Astrocyte of the spinal cord (primary cell): ENCODE measurements around the gene TEX44.
"Not testable (repeated sequence)": the region's sequence is repeated elsewhere in the genome, so short reads cannot be mapped to it uniquely, and the experiment has no call there.

Source experiments
- DNase-seq: peaks from one replicate; pipeline ENCODE4 v3.0.0; 2011; ENCODE audit warnings: low read depth, low spot score
- H3K4me3 ChIP-seq: 2 replicates; pipeline ENCODE4 v1.5.1; 2011; ENCODE audit warnings: low read depth, mild to moderate bottlenecking, low read length, moderate library complexity
- in situ Hi-C: cut with HindIII; loops from 2 replicates; pipeline ENCODE4 v1.10.0; 2017; ENCODE audit warnings: low sequenced_read_pairs
- TF ChIP-seq, protein P1 (sequence below): IDR thresholded peaks from 2 replicates; pipeline ENCODE4 v1.5.1; 2012; ENCODE audit warnings: low read depth, mild to moderate bottlenecking, low read length, inconsistent platforms

TEX44 gene

GRCh38 chr2:231571661-231572191 lies 20.9 kb upstream of the TEX44 start:
- in situ Hi-C loops: no loop called here

GRCh38 chr2:231573096-231573495 lies 19.6 kb upstream of the TEX44 start:
- no peak for DNase-seq
- TF ChIP-seq, protein P1, sequence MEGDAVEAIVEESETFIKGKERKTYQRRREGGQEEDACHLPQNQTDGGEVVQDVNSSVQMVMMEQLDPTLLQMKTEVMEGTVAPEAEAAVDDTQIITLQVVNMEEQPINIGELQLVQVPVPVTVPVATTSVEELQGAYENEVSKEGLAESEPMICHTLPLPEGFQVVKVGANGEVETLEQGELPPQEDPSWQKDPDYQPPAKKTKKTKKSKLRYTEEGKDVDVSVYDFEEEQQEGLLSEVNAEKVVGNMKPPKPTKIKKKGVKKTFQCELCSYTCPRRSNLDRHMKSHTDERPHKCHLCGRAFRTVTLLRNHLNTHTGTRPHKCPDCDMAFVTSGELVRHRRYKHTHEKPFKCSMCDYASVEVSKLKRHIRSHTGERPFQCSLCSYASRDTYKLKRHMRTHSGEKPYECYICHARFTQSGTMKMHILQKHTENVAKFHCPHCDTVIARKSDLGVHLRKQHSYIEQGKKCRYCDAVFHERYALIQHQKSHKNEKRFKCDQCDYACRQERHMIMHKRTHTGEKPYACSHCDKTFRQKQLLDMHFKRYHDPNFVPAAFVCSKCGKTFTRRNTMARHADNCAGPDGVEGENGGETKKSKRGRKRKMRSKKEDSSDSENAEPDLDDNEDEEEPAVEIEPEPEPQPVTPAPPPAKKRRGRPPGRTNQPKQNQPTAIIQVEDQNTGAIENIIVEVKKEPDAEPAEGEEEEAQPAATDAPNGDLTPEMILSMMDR: no peak
- in situ Hi-C loops: no loop called here
- H3K4me3 ChIP-seq: no peak overlapping the region

More at GRCh38 chr2:231571661-231572191, 20.9 kb upstream of the TEX44 start:
- DNase-seq: no peak
- TF ChIP-seq, protein P1: no peak
- H3K4me3 ChIP-seq: no peak overlapping the region

GRCh38 chr2:231573698-231574421 lies 18.8 kb upstream of the TEX44 start:
- in situ Hi-C loops: no loop called here
- no peak for DNase-seq
- H3K4me3 ChIP-seq: no peak overlapping the region
- TF ChIP-seq, protein P1: no peak

- DNase-seq: no peak
- TF ChIP-seq, protein P1: no peak
- in situ Hi-C loops: no loop called here
- no peak overlapping the region for H3K4me3 ChIP-seq
Measured at GRCh38 chr2:231575612-231576256, 16.9 kb upstream of the TEX44 start.

GRCh38 chr2:231576465-231576864 lies 16.2 kb upstream of the TEX44 start:
- TF ChIP-seq, protein P1: no peak
- no peak overlapping the region for H3K4me3 ChIP-seq
- in situ Hi-C loops: no loop called here
- DNase-seq: no peak

DNA sequence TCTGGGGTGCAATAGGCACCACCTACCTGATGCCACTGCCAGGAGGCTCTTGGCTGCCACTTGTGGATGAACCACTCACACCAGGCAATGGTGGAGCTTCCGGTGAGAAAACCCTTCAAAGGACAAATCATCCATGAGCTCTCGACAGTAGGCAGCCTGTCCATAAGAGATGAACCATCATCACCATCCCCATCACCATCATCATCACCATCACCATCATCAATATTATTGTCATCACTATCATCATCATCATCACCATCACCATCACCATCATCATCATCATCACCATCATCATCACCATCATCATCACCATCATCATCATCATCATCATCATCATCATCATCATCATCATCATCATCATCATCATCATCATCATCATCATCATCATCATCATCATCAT lies 14.0 kb upstream of the TEX44 start:
- in situ Hi-C loops, DNase-seq, H3K4me3 ChIP-seq: not testable (repeated sequence)

- TF ChIP-seq, protein P1: no peak
- H3K4me3 ChIP-seq: no peak overlapping the region
- in situ Hi-C loops: no loop called here
- DNase-seq: no peak
Measured at GRCh38 chr2:231579560-231579959, 13.1 kb upstream of the TEX44 start.
